Liver (tissue), 3 donors: ENCODE measurements around the gene FGD6.
"Not testable (repeated sequence)": the region's sequence is repeated elsewhere in the genome, so short reads cannot be mapped to it uniquely, and the experiment has no call there.

ENCODE experiments used
- CTCF ChIP-seq: fragments of 150-350 bp; IDR thresholded peaks from 2 replicates; pipeline ENCODE4 v1.5.1; 2017; ENCODE audit warnings: improper control_type of control experiment, low read depth, low read length; ENCODE audit not compliant: missing input control
- HNF4A ChIP-seq, 2 donors: conservative IDR thresholded peaks; 2 replicates each; pipeline ENCODE4 v1.6.1; 2016; ENCODE audit warnings: antibody characterized with exemption in 2 of 2, mild to moderate bottlenecking in 2 of 2
- MAX ChIP-seq: IDR thresholded peaks from 2 replicates; pipeline ENCODE4 v1.6.1; 2016; ENCODE audit warnings: antibody characterized with exemption
- RXRA ChIP-seq, 2 donors: IDR thresholded peaks; 2 replicates each; pipeline ENCODE4 v1.6.1; 2017 to 2018; ENCODE audit warnings: antibody characterized with exemption in 2 of 2, mild to moderate bottlenecking in 1 of 2
- SP1 ChIP-seq: IDR thresholded peaks from 2 replicates; pipeline ENCODE4 v1.6.1; 2018; ENCODE audit warnings: antibody characterized with exemption, mild to moderate bottlenecking
- TF ChIP-seq, protein P1 (sequence below): IDR thresholded peaks from 2 replicates; pipeline ENCODE4 v1.6.1; 2016; ENCODE audit warnings: antibody characterized with exemption, mild to moderate bottlenecking
- donor health status: healthy.
- donor health status: healthy.

DNA sequence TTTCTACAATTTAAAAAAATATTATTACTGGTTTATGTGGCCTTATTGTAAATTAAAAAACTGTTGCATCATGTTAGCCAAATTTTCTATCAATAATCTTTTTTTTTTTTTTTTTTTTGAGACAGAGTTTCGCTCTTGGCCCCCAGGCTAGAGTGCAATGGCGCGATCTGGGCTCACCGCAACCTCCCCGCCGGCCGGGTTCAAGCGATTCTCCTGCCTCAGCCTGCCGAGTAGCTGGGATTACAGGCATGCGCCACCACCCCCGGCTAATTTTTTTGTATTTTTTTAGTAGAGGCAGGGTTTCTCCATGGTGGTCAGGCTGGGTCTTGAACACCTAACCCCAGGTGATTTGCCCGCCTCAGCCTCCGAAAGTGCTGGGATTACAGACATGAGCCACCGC lies 16.9 kb upstream of the FGD6 start:
- not testable (repeated sequence) for TF ChIP-seq CTCF; HNF4A (conservative IDR thresholded peaks at IDR 0.05); MAX; SP1; RXRA (IDR thresholded peaks at IDR 0.05)
- TF ChIP-seq, protein P1, sequence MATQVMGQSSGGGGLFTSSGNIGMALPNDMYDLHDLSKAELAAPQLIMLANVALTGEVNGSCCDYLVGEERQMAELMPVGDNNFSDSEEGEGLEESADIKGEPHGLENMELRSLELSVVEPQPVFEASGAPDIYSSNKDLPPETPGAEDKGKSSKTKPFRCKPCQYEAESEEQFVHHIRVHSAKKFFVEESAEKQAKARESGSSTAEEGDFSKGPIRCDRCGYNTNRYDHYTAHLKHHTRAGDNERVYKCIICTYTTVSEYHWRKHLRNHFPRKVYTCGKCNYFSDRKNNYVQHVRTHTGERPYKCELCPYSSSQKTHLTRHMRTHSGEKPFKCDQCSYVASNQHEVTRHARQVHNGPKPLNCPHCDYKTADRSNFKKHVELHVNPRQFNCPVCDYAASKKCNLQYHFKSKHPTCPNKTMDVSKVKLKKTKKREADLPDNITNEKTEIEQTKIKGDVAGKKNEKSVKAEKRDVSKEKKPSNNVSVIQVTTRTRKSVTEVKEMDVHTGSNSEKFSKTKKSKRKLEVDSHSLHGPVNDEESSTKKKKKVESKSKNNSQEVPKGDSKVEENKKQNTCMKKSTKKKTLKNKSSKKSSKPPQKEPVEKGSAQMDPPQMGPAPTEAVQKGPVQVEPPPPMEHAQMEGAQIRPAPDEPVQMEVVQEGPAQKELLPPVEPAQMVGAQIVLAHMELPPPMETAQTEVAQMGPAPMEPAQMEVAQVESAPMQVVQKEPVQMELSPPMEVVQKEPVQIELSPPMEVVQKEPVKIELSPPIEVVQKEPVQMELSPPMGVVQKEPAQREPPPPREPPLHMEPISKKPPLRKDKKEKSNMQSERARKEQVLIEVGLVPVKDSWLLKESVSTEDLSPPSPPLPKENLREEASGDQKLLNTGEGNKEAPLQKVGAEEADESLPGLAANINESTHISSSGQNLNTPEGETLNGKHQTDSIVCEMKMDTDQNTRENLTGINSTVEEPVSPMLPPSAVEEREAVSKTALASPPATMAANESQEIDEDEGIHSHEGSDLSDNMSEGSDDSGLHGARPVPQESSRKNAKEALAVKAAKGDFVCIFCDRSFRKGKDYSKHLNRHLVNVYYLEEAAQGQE: not testable (repeated sequence)
